Medulla oblongata (tissue), 1 donor: ENCODE results near the gene DRD1.
"Not testable (repeated sequence)": the region's sequence is repeated elsewhere in the genome, so short reads cannot be mapped to it uniquely, and the experiment has no call there.

Experiments
- DNase-seq: peaks from one replicate; pipeline ENCODE4 v3.0.0-alpha.2; 2015; ENCODE audit errors: extremely low spot score

DRD1 gene

GRCh38 chr5:175424594-175424993 is 19.4 kb downstream of the DRD1 start:
- not testable (repeated sequence) for DNase-seq

- no peak for DNase-seq
Observed at GRCh38 chr5:175422058-175422457, 21.9 kb downstream of the DRD1 start.

DNA sequence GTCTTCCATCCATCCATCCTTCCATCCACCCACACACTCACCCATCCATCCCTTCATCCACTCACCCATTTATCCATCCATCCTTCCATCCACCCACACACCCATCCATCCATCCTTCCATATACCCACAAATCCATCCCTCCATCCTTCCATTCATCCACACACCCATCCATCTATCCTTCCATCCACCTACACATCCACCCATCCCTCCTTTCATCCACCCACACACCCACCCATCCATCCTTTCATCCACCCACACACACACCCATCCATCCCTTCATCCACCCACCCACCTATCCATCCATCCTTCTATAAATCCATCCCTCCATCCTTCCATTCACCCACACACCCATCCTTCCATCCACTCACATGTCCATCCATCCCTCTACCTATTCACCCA is 23.6 kb downstream of the DRD1 start:
- no peak for DNase-seq

- DNase-seq = no peak
Observed at GRCh38 chr5:175418251-175418650, 25.7 kb downstream of the DRD1 start.

DNA sequence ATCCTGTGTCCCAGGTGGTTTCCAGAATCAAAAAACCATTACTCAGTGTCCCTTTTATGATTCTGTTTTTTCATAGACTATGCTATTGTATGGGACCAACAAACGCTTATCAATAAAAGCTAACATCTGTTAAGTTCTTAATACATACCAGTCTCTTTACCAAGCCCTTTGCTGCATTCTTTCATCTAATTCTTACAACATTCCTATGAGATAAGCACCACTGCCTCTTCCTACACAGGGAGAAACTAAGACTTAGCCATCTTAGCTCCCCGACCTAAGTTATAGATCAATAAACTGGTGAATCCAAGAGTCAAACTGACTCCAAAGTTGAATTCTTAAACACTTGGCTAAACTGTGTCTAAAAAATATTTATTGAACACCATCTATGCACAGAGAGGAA is 26.6 kb downstream of the DRD1 start:
- no peak for DNase-seq

- no peak for DNase-seq
Observed at GRCh38 chr5:175415303-175415702, 28.7 kb downstream of the DRD1 start.

DNA sequence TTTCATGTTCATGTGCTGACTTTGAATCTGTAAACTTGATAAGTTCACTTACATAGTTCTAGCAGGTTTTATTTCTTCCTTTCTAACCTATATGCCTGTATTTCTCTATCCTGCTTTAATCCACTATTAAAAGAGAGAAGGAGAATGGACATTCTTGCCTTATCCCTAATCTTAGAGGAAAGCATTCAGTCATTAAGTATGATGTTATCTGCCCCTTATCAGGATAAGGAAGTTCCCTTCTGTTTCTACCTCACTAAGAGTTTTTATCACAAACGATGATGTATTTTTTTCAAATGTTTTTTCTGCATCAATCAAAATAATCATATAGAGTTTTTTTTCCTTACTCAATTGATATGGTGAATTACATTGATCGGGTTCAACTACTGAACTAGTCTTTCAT is 33.1 kb downstream of the DRD1 start:
- no peak for DNase-seq

- DNase-seq = no peak
Observed at GRCh38 chr5:175406300-175406699, 37.7 kb downstream of the DRD1 start.

- not testable (repeated sequence) for DNase-seq
Observed at GRCh38 chr5:175397590-175398297, 46.2 kb downstream of the DRD1 start.

DNA sequence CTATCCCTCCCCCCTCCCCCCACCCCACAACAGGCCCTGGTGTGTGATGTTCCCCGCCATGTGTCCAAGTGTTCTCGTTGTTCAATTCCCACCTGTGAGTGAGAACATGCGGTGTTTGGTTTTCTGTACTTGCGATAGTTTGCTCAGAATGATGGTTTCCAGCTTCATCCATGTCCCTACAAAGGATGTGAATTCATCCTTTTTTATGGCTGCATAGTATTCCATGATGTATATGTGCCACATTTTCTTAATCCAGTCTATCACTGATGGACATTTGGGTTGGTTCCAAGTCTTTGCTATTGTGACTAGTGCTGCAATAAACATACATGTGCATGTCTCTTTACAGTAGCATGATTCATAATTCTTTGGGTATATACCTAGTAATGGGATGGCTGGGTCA is 48.6 kb downstream of the DRD1 start:
- not testable (repeated sequence) for DNase-seq

GRCh38 chr5:175394601-175395000 is 49.4 kb downstream of the DRD1 start:
- DNase-seq = no peak

GRCh38 chr5:175393897-175394296 is 50.1 kb downstream of the DRD1 start:
- DNase-seq = no peak

DNA sequence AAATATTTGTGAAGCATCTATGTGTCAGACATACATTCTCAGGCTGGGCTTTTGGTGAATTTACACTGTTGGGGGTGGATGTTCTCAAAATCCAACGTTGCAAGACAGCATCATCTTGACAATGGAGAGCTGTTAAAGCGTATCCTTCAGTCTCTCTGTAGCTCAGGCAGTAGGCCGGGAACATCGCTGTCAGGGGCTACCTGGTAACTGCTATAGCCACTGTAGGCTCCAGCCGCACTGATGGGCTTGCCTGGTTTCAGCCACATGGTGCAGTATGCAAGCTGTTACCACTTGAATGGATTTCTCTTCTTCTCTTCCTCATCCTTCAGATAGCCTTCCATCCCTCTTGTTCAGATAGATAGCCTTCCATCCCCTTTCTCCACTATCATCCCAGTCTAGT is 51.7 kb downstream of the DRD1 start:
- no peak for DNase-seq

GRCh38 chr5:175390352-175391083 is 53.5 kb downstream of the DRD1 start:
- no peak for DNase-seq
